ENCODE data around the gene SUGP1.

GRCh38 chr19:19305066-19305465, 15.2 kb downstream of the SUGP1 start:
- TF ChIP-seq POLR2A (IDR thresholded peaks at IDR 0.05; ENCODE audit: low read depth, low read length) (no peak), POLR2AphosphoS5 (IDR thresholded peaks at IDR 0.05; ENCODE audit: low read depth, low read length) (no peak), TAF1 (IDR thresholded peaks at IDR 0.05; ENCODE audit: borderline replicate concordance, low read depth, low read length) (no peak)
